AG10803 (cell line): ENCODE data around the gene GALK2.

Experiments
- DNase-seq: peaks from one replicate; pipeline ENCODE4 v3.0.0; 2010; ENCODE audit warnings: low read depth
- H3K4me3 ChIP-seq: 2 replicates; pipeline ENCODE4 v1.5.1; 2011; ENCODE audit warnings: mild to moderate bottlenecking, low read length, control low read depth
- CTCF ChIP-seq: conservative IDR thresholded peaks from 2 replicates; pipeline ENCODE4 v1.5.1; 2011; ENCODE audit warnings: mild to moderate bottlenecking, low read length, control low read depth, inconsistent platforms

GALK2 gene

GRCh38 chr15:49135342-49135857 is 34.6 kb upstream of the GALK2 start:
- H3K4me3 ChIP-seq: no peak overlapping the region
- TF ChIP-seq CTCF: no peak
- DNase-seq: no peak

GRCh38 chr15:49135911-49136310 is 34.1 kb upstream of the GALK2 start:
- peak; percentile 62 for DNase-seq
- TF ChIP-seq CTCF: no peak

GRCh38 chr15:49137861-49138260 is 32.2 kb upstream of the GALK2 start:
- peak; percentile 19 for DNase-seq
- TF ChIP-seq CTCF: no peak
- no peak overlapping the region for H3K4me3 ChIP-seq

More at GRCh38 chr15:49135911-49136310, 34.1 kb upstream of the GALK2 start:
- H3K4me3 ChIP-seq: no peak overlapping the region

GRCh38 chr15:49145651-49146609 is 24.1 kb upstream of the GALK2 start:
- H3K4me3 ChIP-seq: no peak overlapping the region
- DNase-seq: peak; percentile 57
- peak; percentile 73 for TF ChIP-seq CTCF

GRCh38 chr15:49148298-49148697 is 21.7 kb upstream of the GALK2 start:
- DNase-seq: peak; percentile 25
- H3K4me3 ChIP-seq: no peak overlapping the region

GRCh38 chr15:49148727-49149126 is 21.3 kb upstream of the GALK2 start:
- no peak for DNase-seq
- TF ChIP-seq CTCF: no peak
- no peak overlapping the region for H3K4me3 ChIP-seq

More at GRCh38 chr15:49148298-49148697, 21.7 kb upstream of the GALK2 start:
- no peak for TF ChIP-seq CTCF

- H3K4me3 ChIP-seq: no peak overlapping the region
- no peak for DNase-seq
- no peak for TF ChIP-seq CTCF
These were observed 18.2 kb upstream of the GALK2 start for GRCh38 chr15:49151831-49152230.
